Esophagus muscularis mucosa (tissue), 4 donors: ENCODE measurements around the gene DCTPP1. TPM values are rescaled to one million over a fixed set of nuclear protein-coding genes. Genes with fewer than 3 reads are reported as not detected.
"Not testable (repeated sequence)": the region's sequence is repeated elsewhere in the genome, so short reads cannot be mapped to it uniquely, and the experiment has no call there.

Source experiments
- DNase-seq: peaks from one replicate; pipeline ENCODE4 v3.0.0-alpha.2; 2017; ENCODE audit errors: extremely low spot score
- H3K27ac ChIP-seq, 4 donors: fragments of 200-600 bp; sonication (generic); replicated peaks in 1 of 4; 1 replicate in 3 of 4; 2 replicates in 1 of 4; pipeline ENCODE4 v1.5.1; 2016 to 2019; ENCODE audit warnings: mild to moderate bottlenecking in 1 of 4
- H3K27me3 ChIP-seq, 4 donors: fragments of 200-600 bp; sonication (generic); one replicate each; pipeline versions ENCODE4 v1.5.1 to v1.6.0; 2016 to 2019
- H3K36me3 ChIP-seq, 4 donors: fragments of 200-600 bp; sonication (generic); one replicate each; pipeline ENCODE4 v1.5.1; 2016 to 2019
- H3K4me1 ChIP-seq, 4 donors: fragments of 200-600 bp; sonication (generic); one replicate each; pipeline ENCODE4 v1.5.1; 2016 to 2019
- H3K4me3 ChIP-seq, 4 donors: fragments of 200-600 bp; sonication (generic); 1 replicate in 2 of 4; 2 replicates in 2 of 4; pipeline ENCODE4 v1.5.1; 2016 to 2019; ENCODE audit warnings: mild to moderate bottlenecking in 4 of 4, moderate library complexity in 1 of 4
- H3K9me3 ChIP-seq, 4 donors: fragments of 200-600 bp; sonication (generic); 1 replicate in 3 of 4; 2 replicates in 1 of 4; pipeline ENCODE4 v1.5.1; 2016 to 2019
- CTCF ChIP-seq, 3 experiments: fragments of 200-600 bp in 2 of 3; fragments of 450-650 bp in 1 of 3; sonication (generic) in 2 of 3; IDR thresholded peaks; one replicate each; pipeline ENCODE4 v1.5.1; 2017 to 2019; ENCODE audit warnings: antibody characterized with exemption in 3 of 3, mild to moderate bottlenecking in 2 of 3, moderate library complexity in 1 of 3
- EP300 ChIP-seq: sonication (generic); formaldehyde crosslinking; IDR thresholded peaks from one replicate; pipeline ENCODE4 v1.6.1; 2017; ENCODE audit warnings: antibody characterized with exemption
- POLR2A ChIP-seq: fragments of 450-650 bp; IDR thresholded peaks from one replicate; pipeline ENCODE4 v1.6.1; 2017; ENCODE audit warnings: antibody characterized with exemption, moderate library complexity, mild to moderate bottlenecking, low read depth
- POLR2AphosphoS5 ChIP-seq, 2 donors: sonication (generic); formaldehyde crosslinking; IDR thresholded peaks; one replicate each; pipeline ENCODE4 v1.6.1; 2017; ENCODE audit warnings: antibody characterized with exemption in 2 of 2
- WGBS: methylation state at CpG from one replicate; pipeline ENCODE4 v1.1.5; 2018; 5-methylcytosine and 5-hydroxymethylcytosine counted together
- intact Hi-C: fragments of 100-400 bp; cut with DNase I; formaldehyde crosslinking; loops from one replicate; pipeline ENCODE4 v1.15.1; 2023
- total RNA-seq, 4 donors: library from RNA; depleted of rRNA; stranded (reverse); fragments of >200 nt; gene quantifications; one replicate each; pipeline versions ENCODE4 v1.1.0 to v1.2.1, GENCODE V29; 2016

The DCTPP1 gene
- total RNA-seq, 4 donors from 2014 or later = 11.1 to 21.7 (median 14.1) TPM

- intact Hi-C loops = no loop called here
- Histone ChIP-seq H3K27me3 (peaks cover 0 to 31% (median 10%) of the 10 kb centered on the region in 4 donors), H3K36me3 (no peaks in the 10 kb centered on the region), H3K4me3 (no peak overlapping the region), H3K4me1 (peaks cover 0 to 3% (median 0%) of the 10 kb centered on the region in 4 donors), H3K9me3 (no peaks in the 10 kb centered on the region), H3K27ac (no peak overlapping the region)
- TF ChIP-seq POLR2AphosphoS5 (IDR thresholded peaks at IDR 0.05) (no peak), POLR2A (no peak), CTCF (IDR thresholded peaks at IDR 0.05) (no peak), EP300 (no peak)
- no peak for DNase-seq
- WGBS = 77% methylated on average over 3 of the region's 3 CpGs
These were observed 40.3 kb upstream of the DCTPP1 start for GRCh38 chr16:30470170-30470512.

GRCh38 chr16:30464078-30464477 lies 34.2 kb upstream of the DCTPP1 start:
- Histone ChIP-seq H3K4me3 (no peak overlapping the region), H3K27me3 (no peaks in the 10 kb centered on the region), H3K9me3 (no peaks in the 10 kb centered on the region), H3K36me3 (no peaks in the 10 kb centered on the region), H3K27ac (no peak overlapping the region), H3K4me1 (no peaks in the 10 kb centered on the region)
- intact Hi-C loops = no loop called here
- no peak for DNase-seq
- TF ChIP-seq POLR2AphosphoS5 (IDR thresholded peaks at IDR 0.05) (no peak), CTCF (IDR thresholded peaks at IDR 0.05) (no peak), EP300 (no peak), POLR2A (no peak)
- WGBS = 97% methylated on average over 5 of the region's 7 CpGs

GRCh38 chr16:30461426-30461825 lies 31.6 kb upstream of the DCTPP1 start:
- DNase-seq, H3K4me1 ChIP-seq, H3K4me3 ChIP-seq, H3K9me3 ChIP-seq, H3K27ac ChIP-seq, intact Hi-C loops, H3K27me3 ChIP-seq, H3K36me3 ChIP-seq: not testable (repeated sequence)
- WGBS = 78% methylated on average over 5 of the region's 5 CpGs

- TF ChIP-seq POLR2A (no peak), CTCF (IDR thresholded peaks at IDR 0.05) (no peak), POLR2AphosphoS5 (IDR thresholded peaks at IDR 0.05) (no peak), EP300 (no peak)
- no peak for DNase-seq
These were observed 29.6 kb upstream of the DCTPP1 start for GRCh38 chr16:30459456-30459855.

GRCh38 chr16:30458561-30459394 lies 28.9 kb upstream of the DCTPP1 start:
- Histone ChIP-seq H3K9me3 (no peaks in the 10 kb centered on the region), H3K27me3 (no peaks in the 10 kb centered on the region), H3K4me1 (no peaks in the 10 kb centered on the region), H3K36me3 (no peaks in the 10 kb centered on the region), H3K4me3 (no peak overlapping the region), H3K27ac (no peak overlapping the region)
- intact Hi-C loops = no loop called here
- WGBS = 81% methylated on average over 21 of the region's 22 CpGs
- TF ChIP-seq CTCF (IDR thresholded peaks at IDR 0.05) (no peak), EP300 (no peak), POLR2AphosphoS5 (IDR thresholded peaks at IDR 0.05) (no peak), POLR2A (no peak)
- DNase-seq = peak; percentile 92

More at GRCh38 chr16:30459456-30459855, 29.6 kb upstream of the DCTPP1 start:
- H3K27ac ChIP-seq = no peak overlapping the region
- intact Hi-C loops = no loop called here
- H3K4me1 ChIP-seq = no peaks in the 10 kb centered on the region
- WGBS = 88% methylated on average over 11 of the region's 11 CpGs
- no peaks in the 10 kb centered on the region for H3K36me3 ChIP-seq
- no peaks in the 10 kb centered on the region for H3K9me3 ChIP-seq
- H3K27me3 ChIP-seq = no peaks in the 10 kb centered on the region
- H3K4me3 ChIP-seq = no peak overlapping the region
